GM21381 (cell line): Measurements from ENCODE around the gene TTLL10.

Experiments
- ATAC-seq: cut with Tn5 transposase; IDR thresholded peaks from one replicate; pipeline ENCODE4 v1.9.1; 2021; ENCODE audit warnings: mild to moderate bottlenecking, moderate library complexity; ENCODE audit not compliant: unreplicated experiment

The TTLL10 gene

DNA sequence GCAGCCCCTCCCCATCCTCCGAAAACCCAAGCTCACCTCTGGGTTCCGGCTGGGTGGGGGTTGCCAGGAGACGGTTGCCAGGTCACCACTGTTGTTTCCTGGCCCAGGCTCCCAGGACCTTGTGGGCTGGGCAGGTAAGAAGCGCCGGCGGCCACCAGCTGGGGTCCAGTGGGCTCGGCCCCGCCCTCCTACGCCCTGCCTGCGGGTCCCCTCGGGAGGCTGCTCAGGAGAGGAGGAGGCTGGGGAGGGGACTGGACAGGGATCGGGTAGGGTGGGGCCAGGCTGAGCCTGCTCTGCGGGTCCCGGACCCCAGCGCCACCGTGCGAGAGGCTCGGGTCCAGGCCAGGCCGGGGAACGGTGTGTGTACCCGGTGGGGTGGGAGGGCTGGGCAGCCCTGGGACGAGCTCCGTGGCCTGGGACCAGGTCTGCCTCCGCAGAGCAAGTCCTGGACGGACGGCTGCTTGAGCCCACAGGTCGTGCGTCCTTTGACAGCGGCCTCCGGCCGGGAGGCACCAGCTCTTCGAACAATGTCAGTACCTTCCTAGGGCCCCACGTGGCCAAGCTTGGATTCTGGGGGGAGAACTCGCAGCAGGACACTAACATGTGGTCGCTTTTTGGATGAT lies at the start of gene TTLL10:
TTLL10 (plus strand) TSS at position 88 of the 623 bp plus-strand sequence. CDS start 5,336 bp downstream, outside the sequence.
- no peak for ATAC-seq

- no peak for ATAC-seq
These were observed 49.2 kb upstream of the TTLL10 start for GRCh38 chr1:1124508-1124785.

DNA sequence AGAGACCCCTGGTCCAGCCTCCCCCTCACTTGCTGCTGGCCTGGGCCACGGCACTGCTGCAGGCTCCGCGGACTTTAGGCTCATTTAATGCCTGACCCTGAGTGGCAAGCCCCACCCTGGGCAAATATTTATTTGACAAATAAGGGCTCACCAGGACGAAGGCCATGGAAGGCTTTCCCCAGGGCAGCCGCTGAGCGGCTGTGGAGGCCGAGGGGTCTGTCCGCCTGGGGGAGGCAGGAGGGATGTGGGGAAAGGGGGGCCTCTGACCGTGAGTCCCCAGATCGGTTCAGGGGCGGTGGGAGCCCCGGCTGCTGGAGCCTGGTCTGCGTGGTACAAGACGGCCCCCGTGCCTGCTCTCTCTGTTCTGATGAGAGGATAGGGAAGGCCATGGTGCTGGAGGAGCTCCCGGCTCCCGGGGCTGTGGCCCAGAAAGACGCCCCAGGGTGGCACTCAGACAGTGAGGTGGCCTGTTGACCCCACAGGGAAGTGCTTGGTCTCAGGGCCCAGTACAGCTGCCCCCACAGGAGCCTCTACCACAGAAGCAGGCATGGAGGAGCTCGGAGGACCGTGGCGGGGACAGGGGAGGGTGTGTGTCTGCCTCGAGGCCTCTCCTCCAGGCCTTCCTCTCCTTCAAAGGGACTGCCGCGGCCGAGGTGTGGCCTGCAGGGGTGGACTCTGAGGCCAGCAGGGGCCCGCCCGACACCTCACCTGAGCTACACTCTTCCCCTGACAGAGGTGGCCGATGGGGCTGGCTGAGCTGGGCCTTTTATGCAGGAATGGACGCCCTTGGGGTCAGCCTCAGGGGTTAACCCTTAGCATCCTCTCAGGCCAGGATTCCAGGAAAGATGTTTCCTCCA lies 48.7 kb upstream of the TTLL10 start:
- ATAC-seq, result no peak

DNA sequence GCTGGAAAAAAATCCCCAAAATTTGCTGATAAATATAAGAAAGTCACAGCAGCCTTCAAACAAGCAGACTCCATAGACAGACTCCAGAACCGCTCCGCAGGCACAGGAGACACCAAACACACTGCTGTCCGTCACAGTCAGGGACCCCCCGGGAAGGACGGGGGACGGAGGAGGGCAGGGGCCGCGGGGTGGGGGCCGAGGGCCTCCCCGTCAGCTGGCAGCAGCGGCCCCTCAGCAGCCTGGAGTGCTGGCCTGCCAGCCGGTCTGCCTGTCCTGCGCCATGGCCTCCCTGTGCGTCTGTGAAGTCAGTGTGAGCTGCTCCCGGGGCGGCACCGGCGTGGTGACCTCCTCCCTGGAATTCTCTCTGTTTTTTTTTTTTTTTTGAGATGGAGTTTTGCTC lies 47.7 kb upstream of the TTLL10 start:
- ATAC-seq, result no peak

GRCh38 chr1:1127551-1128451 lies 45.9 kb upstream of the TTLL10 start:
- ATAC-seq, result no peak

DNA sequence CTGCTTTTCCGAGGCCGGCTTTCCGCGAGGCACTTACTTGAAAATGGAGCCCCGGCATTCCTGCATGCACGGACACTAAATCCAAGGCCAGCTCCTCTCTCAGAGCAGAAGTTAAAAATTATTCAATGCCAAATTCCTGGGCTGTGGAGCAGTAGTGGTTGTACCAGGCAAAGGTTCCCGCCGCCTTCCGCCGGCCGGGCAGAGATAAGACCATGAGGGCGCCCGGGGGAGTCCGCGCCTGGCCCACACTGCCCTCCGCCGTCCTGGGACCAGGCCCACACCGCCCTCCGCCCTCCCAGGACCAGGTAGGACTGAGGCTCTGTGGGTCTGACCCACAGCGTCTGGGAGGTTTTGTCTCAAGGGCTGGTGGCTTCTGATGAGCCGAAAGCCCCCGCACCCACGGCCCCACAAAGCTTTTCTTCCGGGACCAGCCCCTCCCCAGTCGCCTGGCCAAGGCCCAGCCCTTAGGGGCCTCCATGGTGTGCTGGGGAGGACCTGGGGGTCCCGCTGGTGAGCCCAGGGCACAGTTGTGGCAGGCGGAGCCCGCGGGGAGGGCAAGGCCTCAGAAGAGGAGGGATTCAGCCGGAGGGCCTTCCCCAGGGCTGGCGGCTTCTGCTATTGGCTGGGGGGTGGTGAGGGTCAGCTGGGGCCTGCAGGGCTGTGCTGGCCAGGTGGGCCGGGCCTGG lies 45.1 kb upstream of the TTLL10 start:
- no peak for ATAC-seq

DNA sequence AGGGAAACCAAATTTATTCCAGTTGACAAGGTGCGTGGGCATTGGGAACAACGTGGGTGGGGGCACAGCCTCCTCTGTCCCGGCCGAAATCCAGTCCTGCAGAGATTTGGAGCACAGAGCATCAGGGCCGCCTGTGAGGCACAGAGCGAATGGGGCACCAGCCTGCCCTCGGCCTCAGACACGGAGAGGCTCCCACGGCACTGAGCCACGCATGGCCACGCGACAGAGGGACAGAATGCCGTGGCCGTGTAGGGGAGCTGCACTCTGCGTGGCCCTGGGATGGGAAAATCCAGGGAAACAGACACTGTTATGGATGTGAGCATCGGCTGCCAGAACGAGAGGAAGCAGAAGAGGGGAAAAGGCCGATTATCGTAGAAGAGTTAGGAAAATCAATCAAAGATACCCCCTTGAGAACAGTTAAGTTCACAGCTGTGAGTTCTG lies 44.3 kb upstream of the TTLL10 start:
- no peak for ATAC-seq

DNA sequence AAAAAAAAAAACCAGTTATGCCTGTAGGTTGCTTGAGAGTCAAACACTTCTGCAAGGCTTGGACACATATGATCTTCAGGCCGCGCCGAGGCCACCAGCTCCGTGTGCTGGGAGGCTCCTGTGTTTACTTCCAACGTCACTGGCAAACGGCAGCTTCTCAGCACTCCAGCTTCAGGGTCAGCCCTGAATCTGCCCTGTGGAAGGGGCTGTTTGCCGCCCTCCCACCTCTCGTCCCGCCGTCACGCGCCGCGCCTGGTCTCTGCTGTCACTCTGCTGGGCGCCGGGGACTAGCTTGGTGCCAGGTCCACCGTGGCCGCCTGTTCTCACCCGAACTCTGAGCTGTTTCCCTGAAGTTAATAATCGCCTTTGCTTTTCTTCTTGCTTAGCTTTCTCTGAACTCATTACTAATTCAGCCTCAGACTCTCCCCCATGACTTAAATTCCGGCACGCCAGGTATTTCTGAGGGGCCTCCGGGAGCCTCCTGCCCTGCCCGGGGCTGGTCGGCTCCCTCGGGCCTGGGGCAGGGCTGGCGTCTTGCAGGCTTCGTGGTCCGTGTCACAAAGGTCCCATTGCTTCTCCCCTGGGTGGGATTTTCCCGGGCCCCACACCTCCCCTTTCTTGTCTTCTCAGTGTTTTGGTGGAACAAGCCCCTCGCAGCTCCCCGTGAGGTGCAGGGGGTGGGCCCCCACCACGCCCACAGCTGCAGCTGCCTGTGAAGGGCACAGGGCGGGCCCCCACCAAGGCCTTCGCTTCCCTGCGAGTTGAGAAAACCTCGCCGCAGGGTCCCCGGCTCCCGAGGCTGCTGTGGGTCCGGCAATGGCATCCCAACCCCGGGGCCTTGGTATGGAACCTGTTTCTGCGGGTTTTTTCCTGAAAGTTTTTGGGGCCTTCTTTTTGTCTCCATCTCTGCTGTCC lies 43.2 kb upstream of the TTLL10 start:
- no peak for ATAC-seq

DNA sequence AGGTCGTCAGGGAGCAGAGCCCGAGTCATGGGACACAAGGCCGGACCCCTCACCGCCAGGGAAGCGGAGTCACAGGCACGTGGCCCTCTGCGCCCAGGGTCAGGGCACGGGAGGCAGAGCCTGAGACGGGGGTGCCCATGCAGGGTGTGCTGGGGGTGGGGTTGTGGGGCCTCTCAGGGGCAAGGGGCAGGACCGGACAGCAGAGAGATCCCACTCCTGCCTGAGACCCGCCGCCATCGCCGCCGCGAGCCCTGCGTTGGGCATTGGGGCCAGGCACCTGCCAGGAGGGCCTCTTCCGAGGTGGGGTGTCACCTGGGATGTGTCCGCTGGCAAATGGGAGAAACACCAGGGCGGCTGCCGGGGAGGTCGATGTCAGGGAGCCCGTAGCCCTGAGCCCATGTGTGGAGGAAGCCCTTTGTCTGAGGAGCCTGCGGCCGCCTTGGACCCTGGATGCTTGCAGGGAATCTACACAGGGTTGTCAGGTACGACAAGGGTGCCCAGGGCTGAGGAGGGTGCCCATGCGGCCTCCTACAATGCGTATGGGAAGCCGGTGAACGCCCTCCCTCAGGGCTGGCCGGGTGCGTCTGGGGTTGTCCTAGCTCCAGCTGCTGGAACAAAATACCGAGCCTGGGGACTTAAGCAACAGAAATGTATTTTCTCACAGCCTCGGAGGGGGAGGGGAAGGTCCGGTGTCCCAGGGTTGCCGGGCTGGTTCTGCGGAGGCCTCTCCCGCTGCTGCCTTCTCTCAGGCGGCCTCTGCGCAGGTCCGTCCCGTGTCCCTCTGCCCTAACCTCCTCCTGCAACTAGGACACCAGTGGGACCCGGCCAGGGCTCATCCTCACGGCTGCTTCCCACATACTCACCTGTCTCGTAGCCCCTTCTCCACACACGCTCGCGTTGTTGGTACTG lies 41.4 kb upstream of the TTLL10 start:
- no peak for ATAC-seq

- no peak for ATAC-seq
These were observed 40.5 kb upstream of the TTLL10 start for GRCh38 chr1:1132956-1133750.

DNA sequence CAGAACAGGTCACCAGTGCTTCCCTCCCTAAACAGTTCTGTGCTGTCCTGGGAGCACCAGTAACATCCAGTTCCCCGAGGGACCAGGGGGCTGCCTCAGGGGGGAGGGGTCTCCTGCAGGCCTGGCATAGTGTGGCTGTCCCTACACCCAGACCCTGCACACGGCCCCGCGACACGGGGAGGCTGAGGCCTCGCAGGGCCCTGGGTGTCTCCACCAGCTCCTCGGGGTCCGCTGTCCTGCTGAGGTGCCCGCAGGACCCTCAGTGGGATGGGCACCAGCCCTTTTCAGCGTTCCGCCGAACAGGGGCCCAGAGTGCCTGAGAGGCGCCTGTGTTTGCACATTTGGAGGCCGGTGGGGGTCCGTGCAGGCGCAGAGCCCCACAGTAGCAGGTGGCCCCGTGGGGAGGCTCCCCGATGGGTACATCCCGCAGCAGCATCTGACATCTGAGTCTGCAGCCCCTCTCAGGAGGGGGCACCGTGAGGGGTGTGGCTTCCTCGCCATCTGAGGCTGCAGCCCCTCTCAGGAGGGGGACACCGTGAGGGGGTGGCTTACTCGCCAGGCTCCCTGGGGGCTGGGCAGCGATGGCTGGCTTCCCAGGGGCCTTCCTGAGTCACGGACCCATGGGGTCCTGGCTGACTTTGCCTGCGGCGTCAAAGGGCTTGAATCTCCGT lies 39.2 kb upstream of the TTLL10 start:
- no peak for ATAC-seq

DNA sequence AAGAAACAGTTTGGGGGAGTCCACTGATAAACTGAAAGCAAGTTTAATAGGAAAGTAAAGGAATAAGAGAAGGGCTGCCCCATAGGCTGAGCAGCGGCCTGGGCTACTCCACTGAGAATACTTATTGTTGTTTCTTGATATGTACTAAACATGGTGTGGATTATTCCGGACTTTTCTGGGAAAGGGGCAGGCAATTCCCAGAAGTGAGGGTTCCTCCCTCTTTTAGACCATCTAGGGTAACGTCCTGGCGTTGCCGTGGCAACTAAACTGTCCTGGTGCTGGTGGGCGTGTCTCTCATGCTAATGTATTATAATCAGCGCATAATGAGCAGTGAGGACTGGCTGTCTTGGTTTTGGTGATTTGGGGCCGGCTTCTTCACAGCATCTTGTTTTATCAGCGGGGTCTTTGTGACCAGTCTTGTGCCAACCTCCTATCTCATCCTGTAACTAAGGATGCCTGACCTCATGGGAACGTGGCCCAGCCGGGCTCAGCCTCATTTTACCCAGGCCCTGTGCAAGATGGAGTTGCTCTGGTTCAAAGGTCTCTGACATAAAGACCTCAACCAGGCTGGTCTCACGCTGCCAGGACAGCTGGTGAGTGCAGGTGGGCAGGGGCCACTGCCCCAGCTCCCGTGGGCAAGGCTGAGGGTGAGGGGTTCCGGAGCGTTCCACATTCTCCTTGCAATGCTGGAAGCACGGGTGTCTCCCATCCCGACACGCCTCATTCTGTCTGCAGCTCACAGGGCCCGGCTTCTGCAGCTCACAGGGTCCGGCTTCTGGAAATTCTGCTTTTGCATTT lies 38.1 kb upstream of the TTLL10 start:
- ATAC-seq, result no peak

DNA sequence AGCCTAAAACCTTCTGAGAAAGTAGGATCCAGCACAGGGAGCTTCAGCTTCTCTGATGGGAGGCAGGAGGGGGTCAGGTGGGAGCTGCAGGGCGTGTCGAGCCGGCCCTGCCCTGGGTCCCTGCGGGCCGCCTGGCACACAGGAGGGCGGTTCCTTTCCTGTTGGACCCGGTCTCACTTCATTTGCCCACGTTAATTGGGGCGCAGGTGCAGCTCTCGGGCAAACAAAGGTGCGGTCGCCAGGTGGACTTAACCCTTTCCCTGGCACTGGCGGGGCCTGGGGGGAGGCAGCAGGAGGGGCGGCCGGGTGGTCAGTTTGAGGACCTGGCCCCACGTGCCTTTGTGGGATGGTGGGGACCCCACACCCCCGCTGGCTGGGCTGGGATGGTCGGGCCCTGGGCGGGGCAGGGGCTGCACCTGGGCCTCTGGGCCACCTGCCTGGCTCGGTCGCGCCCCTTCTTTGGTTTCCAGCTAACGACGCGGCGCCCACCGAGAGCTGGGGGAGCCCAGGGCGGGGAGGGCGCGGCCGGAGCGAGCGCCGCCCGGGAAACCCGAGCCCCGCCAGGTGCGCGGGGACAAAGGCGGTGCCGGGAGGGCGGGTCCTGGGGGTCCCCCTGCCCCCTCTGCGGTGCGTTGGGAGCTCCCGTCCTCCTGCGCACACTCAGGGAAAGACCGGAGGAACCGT lies 37.0 kb upstream of the TTLL10 start:
- peak; percentile 21 for ATAC-seq

- peak; percentile 67 for ATAC-seq
These were observed 36.2 kb upstream of the TTLL10 start for GRCh38 chr1:1137256-1138045.

- ATAC-seq, result no peak
These were observed 33.0 kb upstream of the TTLL10 start for GRCh38 chr1:1140673-1141072.
